Bronchial epithelial cell (primary cell): ENCODE data around the gene CKAP4. TPM values are rescaled to one million over a fixed set of nuclear protein-coding genes. Genes with fewer than 3 reads are reported as not detected.

Experiments
- DNase-seq: peaks from one replicate; pipeline ENCODE4 v3.0.0-alpha.2; 2010; ENCODE audit warnings: low read depth
- FAIRE-seq: peaks from 2 replicates; lab custom pipeline; 2011; peaks lifted over from hg19 to GRCh38; lab: Jason Lieb, UNC
- H3K27me3 ChIP-seq: 2 replicates; pipeline ENCODE4 v1.5.1; 2011; ENCODE audit warnings: low read length; ENCODE audit not compliant: control insufficient read depth, insufficient read depth
- H3K36me3 ChIP-seq: 2 replicates; pipeline ENCODE4 v1.5.1; 2011; ENCODE audit warnings: low read length; ENCODE audit not compliant: control insufficient read depth, insufficient read depth
- H3K4me3 ChIP-seq: 2 replicates; pipeline ENCODE4 v1.5.1; 2011; ENCODE audit warnings: mild to moderate bottlenecking, low read depth, low read length, control low read depth
- total RNA-seq: library from RNA; depleted of rRNA; stranded (reverse); fragments of >200 nt; gene quantifications from 2 replicates; pipeline ENCODE4 v1.2.1, GENCODE V29; 2014
- TF ChIP-seq, protein P1 (sequence below): IDR thresholded peaks from 2 replicates; pipeline ENCODE4 v1.5.1; 2011; ENCODE audit warnings: mild to moderate bottlenecking, moderate library complexity, low read length, control low read depth, inconsistent platforms; ENCODE audit not compliant: insufficient read depth, severe bottlenecking

Gene CKAP4
- total RNA-seq, 1 donor from 2014 or later: 56.6 TPM

GRCh38 chr12:106280106-106280505, 32.3 kb upstream of the CKAP4 start:
- DNase-seq (no peak), FAIRE-seq (no peak)
- TF ChIP-seq, protein P1, sequence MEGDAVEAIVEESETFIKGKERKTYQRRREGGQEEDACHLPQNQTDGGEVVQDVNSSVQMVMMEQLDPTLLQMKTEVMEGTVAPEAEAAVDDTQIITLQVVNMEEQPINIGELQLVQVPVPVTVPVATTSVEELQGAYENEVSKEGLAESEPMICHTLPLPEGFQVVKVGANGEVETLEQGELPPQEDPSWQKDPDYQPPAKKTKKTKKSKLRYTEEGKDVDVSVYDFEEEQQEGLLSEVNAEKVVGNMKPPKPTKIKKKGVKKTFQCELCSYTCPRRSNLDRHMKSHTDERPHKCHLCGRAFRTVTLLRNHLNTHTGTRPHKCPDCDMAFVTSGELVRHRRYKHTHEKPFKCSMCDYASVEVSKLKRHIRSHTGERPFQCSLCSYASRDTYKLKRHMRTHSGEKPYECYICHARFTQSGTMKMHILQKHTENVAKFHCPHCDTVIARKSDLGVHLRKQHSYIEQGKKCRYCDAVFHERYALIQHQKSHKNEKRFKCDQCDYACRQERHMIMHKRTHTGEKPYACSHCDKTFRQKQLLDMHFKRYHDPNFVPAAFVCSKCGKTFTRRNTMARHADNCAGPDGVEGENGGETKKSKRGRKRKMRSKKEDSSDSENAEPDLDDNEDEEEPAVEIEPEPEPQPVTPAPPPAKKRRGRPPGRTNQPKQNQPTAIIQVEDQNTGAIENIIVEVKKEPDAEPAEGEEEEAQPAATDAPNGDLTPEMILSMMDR: no peak
- no peaks in the 10 kb centered on the region for H3K27me3 ChIP-seq
- no peaks in the 10 kb centered on the region for H3K36me3 ChIP-seq
- H3K4me3 ChIP-seq: no peak overlapping the region

GRCh38 chr12:106276032-106276740, 28.4 kb upstream of the CKAP4 start:
- no peaks in the 10 kb centered on the region for H3K36me3 ChIP-seq
- no peak for DNase-seq
- no peak overlapping the region for H3K4me3 ChIP-seq
- no peak for FAIRE-seq
- TF ChIP-seq, protein P1: no peak
- no peaks in the 10 kb centered on the region for H3K27me3 ChIP-seq

- FAIRE-seq: no peak
These were observed 27.6 kb upstream of the CKAP4 start for GRCh38 chr12:106275458-106275857.

GRCh38 chr12:106274575-106275121, 26.8 kb upstream of the CKAP4 start:
- no peaks in the 10 kb centered on the region for H3K27me3 ChIP-seq
- no peaks in the 10 kb centered on the region for H3K36me3 ChIP-seq
- FAIRE-seq (no peak), DNase-seq (no peak)
- no peak overlapping the region for H3K4me3 ChIP-seq
- TF ChIP-seq, protein P1: no peak

More at GRCh38 chr12:106275458-106275857, 27.6 kb upstream of the CKAP4 start:
- Histone ChIP-seq H3K27me3 (no peaks in the 10 kb centered on the region), H3K36me3 (no peaks in the 10 kb centered on the region), H3K4me3 (no peak overlapping the region)
- DNase-seq: no peak
- TF ChIP-seq, protein P1: no peak

DNA sequence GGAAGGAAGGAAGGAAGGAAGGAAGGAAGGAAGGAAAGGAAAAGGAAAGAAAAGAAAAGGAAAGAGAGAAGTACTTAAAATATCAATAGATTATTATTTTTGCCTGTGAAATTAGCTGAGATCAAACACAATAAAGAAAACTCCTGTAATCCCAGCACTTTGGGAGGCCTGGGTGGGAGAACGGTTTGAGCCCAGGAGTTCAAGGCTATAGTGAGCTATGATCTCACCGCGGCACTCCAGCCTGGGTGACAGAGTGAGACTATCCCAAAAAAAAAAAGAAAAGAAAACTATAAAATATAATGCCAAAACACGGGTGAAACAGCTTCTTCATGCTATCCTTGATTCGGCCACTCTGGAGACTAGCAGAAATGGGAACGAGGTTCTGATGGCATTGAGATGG, 26.2 kb upstream of the CKAP4 start:
- FAIRE-seq: no peak
- Histone ChIP-seq H3K4me3 (no peak overlapping the region), H3K36me3 (no peaks in the 10 kb centered on the region), H3K27me3 (no peaks in the 10 kb centered on the region)
- no peak for DNase-seq
- TF ChIP-seq, protein P1: no peak

- H3K4me3 ChIP-seq: no peak overlapping the region
- no peaks in the 10 kb centered on the region for H3K36me3 ChIP-seq
- TF ChIP-seq, protein P1: no peak
- no peaks in the 10 kb centered on the region for H3K27me3 ChIP-seq
- DNase-seq (no peak), FAIRE-seq (no peak)
These were observed 25.7 kb upstream of the CKAP4 start for GRCh38 chr12:106273491-106273890.
